ENCODE data around the gene SORCS2.

- no peak for TF ChIP-seq CREB1 (IDR thresholded peaks at IDR 0.05; ENCODE audit: low read depth)
- no peak for TF ChIP-seq TAF1 (IDR thresholded peaks at IDR 0.05; ENCODE audit: low read depth)
Observed at GRCh38 chr4:7531640-7531994, 339.3 kb downstream of the SORCS2 start.

All from Ishikawa (cell line).